Panc1 (cell line): ENCODE data around the gene PRUNE2. TPM values are rescaled to one million over a fixed set of nuclear protein-coding genes. Genes with fewer than 3 reads are reported as not detected.

Experiments used
- ATAC-seq: fragments of 200-7000 bp; cut with Tn5 transposase; 2 replicates; pipeline ENCODE4 v1.9.1; 2020; ENCODE audit warnings: mild to moderate bottlenecking, moderate library complexity
- BruUV-seq: library from RNA; stranded (reverse); fragments of 400-500 nt; replicated peaks from 2 replicates; lab custom pipeline; 2021; lab: Mats Ljungman, UMichigan
- CTCF ChIA-PET: fragments of 300-600 bp; sonication (Branson Sonifier 250); formaldehyde crosslinking; loops from one replicate; lab custom pipeline; 2022; ENCODE audit warnings: antibody characterized with exemption; lab: Charles Lee
- POLR2A ChIA-PET: fragments of 300-600 bp; sonication (Branson Sonifier 250); formaldehyde crosslinking; loops from one replicate; lab custom pipeline; 2022; ENCODE audit warnings: antibody characterized with exemption; lab: Charles Lee
- DNase-seq: peaks from one replicate; pipeline ENCODE4 v3.0.0-alpha.2; 2010; ENCODE audit warnings: low read depth, low spot score
- H3K27ac ChIP-seq: 2 replicates; pipeline ENCODE4 v1.5.1; 2011; ENCODE audit warnings: mild to moderate bottlenecking, low read length, inconsistent platforms
- H3K27me3 ChIP-seq: fragments of 200-500 bp; sonication (Bioruptor generic); 2 replicates; pipeline ENCODE4 v1.6.0; 2014; ENCODE audit warnings: low read length, inconsistent platforms; ENCODE audit not compliant: control insufficient read depth, insufficient read depth
- H3K36me3 ChIP-seq: fragments of 200-500 bp; sonication (Bioruptor generic); 2 replicates; pipeline ENCODE4 v1.5.1; 2014; ENCODE audit warnings: inconsistent platforms, mild to moderate bottlenecking, low read length, moderate library complexity; ENCODE audit not compliant: control insufficient read depth, insufficient read depth
- H3K4me1 ChIP-seq: 2 replicates; pipeline ENCODE4 v1.5.1; 2011; ENCODE audit warnings: inconsistent platforms, mild to moderate bottlenecking, low read length, moderate library complexity; ENCODE audit not compliant: control insufficient read depth, insufficient read depth
- H3K4me3 ChIP-seq, 2 experiments: 2 replicates each; pipeline ENCODE4 v1.5.1; 2011 to 2012; ENCODE audit warnings: low read depth in 2 of 2, low read length in 2 of 2, mild to moderate bottlenecking in 2 of 2, inconsistent platforms in 1 of 2, moderate library complexity in 1 of 2
- H3K9me3 ChIP-seq: fragments of 200-500 bp; sonication (Bioruptor generic); 2 replicates; pipeline ENCODE4 v1.5.1; 2014; ENCODE audit warnings: low read depth, mild to moderate bottlenecking, inconsistent platforms, low read length, moderate library complexity; ENCODE audit not compliant: control insufficient read depth, insufficient read depth
- POLR2AphosphoS5 ChIP-seq: IDR thresholded peaks from 2 replicates; pipeline ENCODE4 v1.6.1; 2012; ENCODE audit warnings: mild to moderate bottlenecking, low read depth, low read length, moderate library complexity
- SIN3A ChIP-seq: IDR thresholded peaks from 2 replicates; pipeline ENCODE4 v1.6.1; 2012; ENCODE audit warnings: low read depth, mild to moderate bottlenecking, low read length, moderate library complexity, borderline replicate concordance; ENCODE audit not compliant: insufficient read depth
- TCF7L2 ChIP-seq: IDR thresholded peaks from 2 replicates; pipeline ENCODE4 v1.6.1; 2011; ENCODE audit warnings: mild to moderate bottlenecking, low read depth, low read length, inconsistent platforms
- in situ Hi-C: cut with HindIII; loops from 2 replicates; pipeline ENCODE4 v1.10.0; 2016; ENCODE audit warnings: low sequenced_read_pairs, low pct_unique_long_range_greater_than_20kb
- intact Hi-C: fragments of 100-400 bp; cut with micrococcal nuclease; formaldehyde crosslinking; loops from one replicate; pipeline ENCODE4 v1.10.0; 2022; ENCODE audit not compliant: unreplicated experiment
- total RNA-seq: library from RNA; stranded (reverse); gene quantifications from one replicate; pipeline ENCODE4 v1.2.1, GENCODE V29; 2021; ENCODE audit not compliant: unreplicated experiment
- TF ChIP-seq, protein P1 (sequence below), 2 experiments: IDR thresholded peaks; 2 replicates each; pipeline ENCODE4 v1.6.1; 2011 to 2012; ENCODE audit warnings: low read depth in 2 of 2, control low read depth in 1 of 2, low read length in 1 of 2, mild to moderate bottlenecking in 1 of 2, moderate library complexity in 1 of 2; ENCODE audit not compliant: insufficient read depth in 1 of 2
- TF ChIP-seq, protein P2 (sequence below): fragments of 450-650 bp; IDR thresholded peaks from 2 replicates; pipeline ENCODE4 v1.5.1; 2017; ENCODE audit warnings: mild to moderate bottlenecking

PRUNE2 gene
- total RNA-seq, 1 experiment from 2014 or later = 0.18 TPM

DNA sequence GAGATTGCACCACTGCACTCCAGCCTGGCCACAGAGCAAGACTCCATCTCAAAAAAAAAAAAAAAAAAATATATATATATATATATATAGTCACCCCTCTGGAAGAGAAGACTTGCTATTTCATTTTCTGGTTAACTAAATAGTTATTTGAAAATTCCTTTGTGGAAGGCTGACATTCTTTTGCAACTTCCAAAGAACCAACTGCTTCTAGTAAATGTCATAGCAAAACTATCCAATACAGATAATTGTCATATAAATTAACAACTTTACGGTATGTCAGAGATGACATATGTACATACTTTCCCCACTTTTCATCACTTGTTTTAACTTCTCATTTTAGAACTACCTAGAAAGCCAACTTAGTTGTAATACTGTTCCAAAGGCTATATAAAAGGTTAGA is 50.9 kb downstream of the PRUNE2 start:
- Histone ChIP-seq H3K9me3 (no peaks in the 10 kb centered on the region), H3K36me3 (no peaks in the 10 kb centered on the region), H3K27me3 (no peaks in the 10 kb centered on the region), H3K27ac (no peak overlapping the region), H3K4me1 (no peaks in the 10 kb centered on the region), H3K4me3 (no peak overlapping the region)
- ChIA-PET CTCF (no interaction called here), POLR2A (no interaction called here)
- intact Hi-C loops (no loop called here), in situ Hi-C loops (no loop called here)
- no TSS peak for BruUV-seq
- DNase-seq (no peak), ATAC-seq (no peak)
- TF ChIP-seq, protein P1, sequence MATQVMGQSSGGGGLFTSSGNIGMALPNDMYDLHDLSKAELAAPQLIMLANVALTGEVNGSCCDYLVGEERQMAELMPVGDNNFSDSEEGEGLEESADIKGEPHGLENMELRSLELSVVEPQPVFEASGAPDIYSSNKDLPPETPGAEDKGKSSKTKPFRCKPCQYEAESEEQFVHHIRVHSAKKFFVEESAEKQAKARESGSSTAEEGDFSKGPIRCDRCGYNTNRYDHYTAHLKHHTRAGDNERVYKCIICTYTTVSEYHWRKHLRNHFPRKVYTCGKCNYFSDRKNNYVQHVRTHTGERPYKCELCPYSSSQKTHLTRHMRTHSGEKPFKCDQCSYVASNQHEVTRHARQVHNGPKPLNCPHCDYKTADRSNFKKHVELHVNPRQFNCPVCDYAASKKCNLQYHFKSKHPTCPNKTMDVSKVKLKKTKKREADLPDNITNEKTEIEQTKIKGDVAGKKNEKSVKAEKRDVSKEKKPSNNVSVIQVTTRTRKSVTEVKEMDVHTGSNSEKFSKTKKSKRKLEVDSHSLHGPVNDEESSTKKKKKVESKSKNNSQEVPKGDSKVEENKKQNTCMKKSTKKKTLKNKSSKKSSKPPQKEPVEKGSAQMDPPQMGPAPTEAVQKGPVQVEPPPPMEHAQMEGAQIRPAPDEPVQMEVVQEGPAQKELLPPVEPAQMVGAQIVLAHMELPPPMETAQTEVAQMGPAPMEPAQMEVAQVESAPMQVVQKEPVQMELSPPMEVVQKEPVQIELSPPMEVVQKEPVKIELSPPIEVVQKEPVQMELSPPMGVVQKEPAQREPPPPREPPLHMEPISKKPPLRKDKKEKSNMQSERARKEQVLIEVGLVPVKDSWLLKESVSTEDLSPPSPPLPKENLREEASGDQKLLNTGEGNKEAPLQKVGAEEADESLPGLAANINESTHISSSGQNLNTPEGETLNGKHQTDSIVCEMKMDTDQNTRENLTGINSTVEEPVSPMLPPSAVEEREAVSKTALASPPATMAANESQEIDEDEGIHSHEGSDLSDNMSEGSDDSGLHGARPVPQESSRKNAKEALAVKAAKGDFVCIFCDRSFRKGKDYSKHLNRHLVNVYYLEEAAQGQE (IDR thresholded peaks at IDR 0.05; ENCODE audit: insufficient read depth in 1 of 2, low read depth in 2 of 2, low read length in 1 of 2) = no peak
- TF ChIP-seq TCF7L2 (no peak), POLR2AphosphoS5 (no peak), SIN3A (no peak)
- TF ChIP-seq, protein P2, sequence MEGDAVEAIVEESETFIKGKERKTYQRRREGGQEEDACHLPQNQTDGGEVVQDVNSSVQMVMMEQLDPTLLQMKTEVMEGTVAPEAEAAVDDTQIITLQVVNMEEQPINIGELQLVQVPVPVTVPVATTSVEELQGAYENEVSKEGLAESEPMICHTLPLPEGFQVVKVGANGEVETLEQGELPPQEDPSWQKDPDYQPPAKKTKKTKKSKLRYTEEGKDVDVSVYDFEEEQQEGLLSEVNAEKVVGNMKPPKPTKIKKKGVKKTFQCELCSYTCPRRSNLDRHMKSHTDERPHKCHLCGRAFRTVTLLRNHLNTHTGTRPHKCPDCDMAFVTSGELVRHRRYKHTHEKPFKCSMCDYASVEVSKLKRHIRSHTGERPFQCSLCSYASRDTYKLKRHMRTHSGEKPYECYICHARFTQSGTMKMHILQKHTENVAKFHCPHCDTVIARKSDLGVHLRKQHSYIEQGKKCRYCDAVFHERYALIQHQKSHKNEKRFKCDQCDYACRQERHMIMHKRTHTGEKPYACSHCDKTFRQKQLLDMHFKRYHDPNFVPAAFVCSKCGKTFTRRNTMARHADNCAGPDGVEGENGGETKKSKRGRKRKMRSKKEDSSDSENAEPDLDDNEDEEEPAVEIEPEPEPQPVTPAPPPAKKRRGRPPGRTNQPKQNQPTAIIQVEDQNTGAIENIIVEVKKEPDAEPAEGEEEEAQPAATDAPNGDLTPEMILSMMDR = no peak

DNA sequence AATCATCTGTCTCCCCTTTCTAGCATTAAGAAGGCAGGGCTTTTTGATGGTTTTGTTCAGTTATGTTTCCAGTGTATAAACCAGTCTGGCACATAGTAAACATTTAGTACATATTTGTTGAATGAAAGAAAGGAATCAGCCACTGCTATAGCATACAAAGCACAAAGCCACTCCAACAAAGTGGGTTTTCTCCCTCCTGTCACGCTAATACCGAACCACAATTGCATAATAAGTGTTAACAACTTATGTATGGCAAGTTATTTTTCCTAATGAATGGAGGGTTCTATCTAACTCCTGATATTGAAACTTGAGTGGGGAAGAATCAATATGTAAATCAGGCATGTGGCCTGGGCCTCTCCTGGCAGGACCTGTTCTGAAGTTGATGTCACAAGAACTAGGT is 53.9 kb downstream of the PRUNE2 start:
- H3K27ac ChIP-seq = no peak overlapping the region
- POLR2A ChIA-PET = no interaction called here
- no peaks in the 10 kb centered on the region for H3K27me3 ChIP-seq
- no peak for DNase-seq
- in situ Hi-C loops (no loop called here), intact Hi-C loops (no loop called here)
- ATAC-seq = no peak
- CTCF ChIA-PET = no interaction called here
- H3K36me3 ChIP-seq = no peaks in the 10 kb centered on the region
- H3K9me3 ChIP-seq = no peaks in the 10 kb centered on the region
- H3K4me3 ChIP-seq = no peak overlapping the region
- BruUV-seq = no TSS peak
- TF ChIP-seq POLR2AphosphoS5 = no peak
- H3K4me1 ChIP-seq = no peaks in the 10 kb centered on the region

DNA sequence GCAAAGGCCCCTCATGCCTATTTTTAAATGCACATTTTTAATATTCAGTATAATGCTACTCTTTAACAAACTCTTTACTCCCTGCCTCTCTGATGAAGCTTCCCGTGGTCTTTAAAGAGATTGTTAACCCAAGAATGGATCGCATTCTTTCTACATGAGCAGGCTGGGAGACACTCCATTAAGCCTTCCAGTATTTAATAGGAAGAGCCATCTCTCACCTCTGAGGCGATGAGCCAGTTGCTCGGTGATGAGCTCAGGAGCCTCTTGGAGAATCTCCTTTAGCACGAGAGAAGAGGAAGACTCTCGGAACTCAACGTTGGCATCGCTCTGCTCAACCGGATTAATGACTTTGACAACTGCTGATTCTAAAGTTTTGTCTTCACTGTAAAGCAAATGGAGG is 59.6 kb downstream of the PRUNE2 start:
- ChIA-PET POLR2A (no interaction called here), CTCF (no interaction called here)
- no peaks in the 10 kb centered on the region for H3K36me3 ChIP-seq
- intact Hi-C loops (no loop called here), in situ Hi-C loops (no loop called here)
- no peak overlapping the region for H3K4me3 ChIP-seq
- TF ChIP-seq, protein P2 = no peak
- TF ChIP-seq POLR2AphosphoS5 (no peak), SIN3A (no peak), TCF7L2 (no peak)
- TF ChIP-seq, protein P1 (IDR thresholded peaks at IDR 0.05; ENCODE audit: insufficient read depth in 1 of 2, low read depth in 2 of 2, low read length in 1 of 2) = no peak
- H3K27me3 ChIP-seq = no peaks in the 10 kb centered on the region
- H3K9me3 ChIP-seq = no peaks in the 10 kb centered on the region
- no peak for ATAC-seq
- H3K27ac ChIP-seq = no peak overlapping the region
- DNase-seq = no peak
- no TSS peak for BruUV-seq
- no peaks in the 10 kb centered on the region for H3K4me1 ChIP-seq
